ENCODE data around the gene SORCS3.

The SORCS3 gene

GRCh38 chr10:104910712-104911111 lies 269.6 kb downstream of the SORCS3 start:
- DNase-seq (ENCODE audit: low read depth in 2 of 2): no peak

DNA sequence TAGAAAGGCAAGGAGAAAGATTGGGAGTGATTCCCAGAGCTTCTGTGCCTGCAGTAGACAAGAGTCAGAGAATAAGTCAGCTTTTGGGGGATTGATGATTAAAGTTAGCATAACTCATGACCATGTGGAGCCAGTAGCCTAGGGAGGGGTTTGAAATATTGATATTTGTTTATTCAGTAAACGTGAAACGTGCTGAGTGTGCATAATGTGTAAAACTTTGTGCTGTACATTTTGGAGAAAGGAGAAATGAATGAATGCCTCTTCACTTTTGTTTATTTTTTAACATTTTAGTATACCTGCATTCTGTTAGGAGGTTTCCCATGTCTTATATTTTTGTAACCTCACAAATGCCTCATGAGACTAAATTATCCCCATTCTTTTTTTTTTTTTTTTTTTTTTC lies 272.3 kb downstream of the SORCS3 start:
- no peak for DNase-seq (ENCODE audit: low read depth in 2 of 2)

DNA sequence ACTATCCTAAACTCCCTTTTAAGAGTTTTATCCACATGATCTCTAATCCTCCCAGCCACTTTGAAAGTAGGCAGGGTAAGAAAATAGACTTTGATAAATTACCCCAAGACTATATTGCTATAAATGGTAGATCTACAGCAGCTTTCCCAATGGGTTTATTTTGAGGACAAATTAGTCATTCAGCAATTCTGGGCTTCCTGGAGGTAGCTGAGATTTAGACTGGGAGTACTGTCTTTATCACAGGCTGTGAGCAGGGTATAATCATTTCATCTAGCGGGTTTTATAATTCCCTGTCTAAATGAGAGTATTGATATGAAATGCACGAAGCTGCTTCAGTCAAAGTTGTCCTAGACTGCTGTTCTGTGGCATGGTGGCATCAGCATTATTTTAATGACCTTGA lies 279.4 kb downstream of the SORCS3 start:
- no peak for DNase-seq (ENCODE audit: low read depth in 2 of 2)

- DNase-seq (ENCODE audit: low read depth in 2 of 2): no peak
These were observed 280.7 kb downstream of the SORCS3 start for GRCh38 chr10:104921763-104922162.

GRCh38 chr10:104922810-104923209 lies 281.7 kb downstream of the SORCS3 start:
- no peak for DNase-seq (ENCODE audit: low read depth in 2 of 2)

GRCh38 chr10:104923501-104923900 lies 282.4 kb downstream of the SORCS3 start:
- no peak for DNase-seq (ENCODE audit: low read depth in 2 of 2)

DNA sequence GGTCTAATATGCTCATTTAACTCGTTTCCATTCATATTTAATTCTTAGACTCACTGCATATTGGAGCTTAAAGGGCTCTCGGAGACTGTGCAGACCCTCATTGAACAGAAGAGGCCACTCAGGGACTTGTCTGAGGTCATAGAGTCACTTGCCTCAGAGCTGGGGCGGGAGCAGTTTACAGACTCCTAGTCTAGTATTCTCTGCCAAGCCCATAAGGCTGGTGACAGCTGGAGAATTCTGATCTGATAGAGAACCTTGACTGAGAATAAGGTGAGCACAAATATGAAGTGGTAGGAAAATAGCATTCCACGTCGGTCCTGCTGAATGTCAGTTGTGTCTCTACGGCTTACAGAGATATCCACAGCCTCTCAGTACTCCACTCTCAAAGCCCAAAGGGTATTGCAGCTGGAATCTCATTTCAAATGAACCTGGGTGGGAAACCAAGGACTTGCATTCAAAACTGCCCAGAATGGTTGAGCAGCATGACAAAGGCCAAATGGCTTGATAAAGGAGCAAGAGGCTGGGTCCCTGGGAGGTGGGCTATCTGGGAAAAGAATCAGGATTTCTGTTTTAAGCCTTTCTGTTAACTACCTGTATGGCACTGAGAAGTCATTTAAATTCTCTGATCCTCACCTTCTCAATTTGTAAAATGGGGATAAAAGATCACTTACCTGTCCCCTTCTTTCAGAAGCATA lies 283.2 kb downstream of the SORCS3 start:
- DNase-seq (ENCODE audit: low read depth in 2 of 2): no peak

DNA sequence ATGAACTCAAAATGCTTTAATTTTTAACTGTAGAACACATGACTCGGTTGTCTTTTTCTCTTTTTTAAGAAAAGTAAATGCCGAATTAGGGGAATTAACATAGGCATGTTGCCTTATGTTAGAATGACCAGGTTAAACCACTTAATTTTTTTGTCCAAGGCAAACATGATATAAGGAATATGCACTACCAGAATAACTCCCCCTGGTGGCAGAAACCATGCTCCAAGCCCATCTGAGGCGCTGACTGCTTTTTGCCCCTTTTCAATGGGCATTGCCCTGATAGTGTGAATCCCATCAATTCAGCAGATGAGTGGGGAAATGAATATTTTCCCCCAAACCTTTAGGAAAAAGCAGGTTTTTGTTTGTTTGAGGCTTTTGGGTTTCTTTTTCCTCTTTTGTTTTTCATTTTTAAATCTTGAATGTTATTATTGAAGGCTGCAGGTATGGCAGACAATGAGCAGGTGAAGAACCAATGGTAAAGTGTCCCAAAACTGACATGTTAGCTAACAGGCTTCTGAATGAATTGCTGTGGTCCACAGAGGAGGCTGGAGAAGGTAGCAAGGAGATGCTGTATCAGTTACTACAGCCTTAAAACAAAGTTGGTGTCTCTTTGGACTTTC lies 284.3 kb downstream of the SORCS3 start:
- DNase-seq (ENCODE audit: low read depth in 2 of 2): peak in 1 of 2 donors; percentile 10

GRCh38 chr10:104928734-104929133 lies 287.6 kb downstream of the SORCS3 start:
- no peak for DNase-seq (ENCODE audit: low read depth in 2 of 2)

DNA sequence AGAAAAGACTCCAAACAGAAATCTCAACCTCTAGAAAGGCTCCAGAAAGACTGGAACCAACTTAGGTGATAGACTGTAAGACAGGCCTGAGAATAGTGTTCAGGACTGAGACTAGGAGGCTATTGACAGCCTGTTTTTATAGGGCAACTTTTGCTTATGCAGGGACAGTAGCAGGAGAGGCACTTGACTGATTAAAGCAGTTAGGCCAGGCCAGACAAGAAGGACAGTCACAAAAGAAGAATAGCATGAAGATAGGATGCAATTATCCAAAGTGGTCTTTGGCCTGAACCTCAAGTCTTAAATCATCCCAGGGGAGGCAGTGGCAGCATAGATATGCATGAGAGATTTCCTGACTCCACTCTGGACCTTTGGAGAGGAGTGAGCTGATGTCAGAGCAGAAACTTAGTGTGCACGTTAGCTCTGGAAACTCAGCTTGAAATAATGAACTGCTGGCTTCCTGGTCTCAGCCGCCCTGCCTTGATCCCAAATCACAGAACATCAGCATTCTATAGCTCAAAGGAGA lies 290.6 kb downstream of the SORCS3 start:
- DNase-seq (ENCODE audit: low read depth in 2 of 2): no peak

DNA sequence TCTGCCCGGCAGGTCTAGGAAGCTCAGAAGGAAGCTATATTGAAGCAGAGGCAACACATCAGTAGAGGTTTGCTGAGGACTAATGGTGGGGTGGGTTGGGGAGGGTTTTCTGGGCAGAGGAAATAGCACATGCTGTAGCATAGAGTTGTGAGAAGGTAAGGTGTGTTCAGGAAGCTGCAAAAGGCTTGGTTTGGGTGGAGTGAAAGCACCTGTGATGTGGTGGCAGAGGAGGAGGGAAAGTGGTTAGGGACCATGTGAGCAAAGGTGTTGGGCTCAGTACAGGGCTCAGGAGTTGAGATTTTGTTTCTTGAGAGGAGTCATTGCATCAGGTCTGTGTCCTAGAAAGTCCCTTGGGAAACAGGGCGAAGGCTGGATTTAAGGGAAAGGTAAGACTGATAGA lies 294.6 kb downstream of the SORCS3 start:
- DNase-seq (ENCODE audit: low read depth in 2 of 2): no peak

DNA sequence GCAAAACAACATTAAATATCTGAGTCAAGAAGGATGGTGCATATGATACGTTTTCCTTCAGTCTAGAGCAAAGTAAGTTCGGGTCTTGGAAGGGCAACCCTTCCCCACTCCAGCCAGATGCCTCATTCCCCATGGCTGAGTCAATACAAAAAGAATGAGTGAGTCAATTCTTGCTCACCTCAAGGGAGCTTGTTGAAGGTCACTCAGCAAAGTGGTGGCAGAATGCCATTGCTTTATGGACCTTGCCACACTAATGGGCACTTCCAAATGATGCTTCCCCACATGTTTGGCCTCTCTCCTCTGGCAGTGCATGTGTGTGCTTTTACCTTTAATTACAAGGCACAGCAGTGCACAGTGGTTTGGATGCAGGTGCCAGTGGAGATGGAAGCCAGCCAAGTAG lies 296.5 kb downstream of the SORCS3 start:
- DNase-seq (ENCODE audit: low read depth in 2 of 2): no peak

DNA sequence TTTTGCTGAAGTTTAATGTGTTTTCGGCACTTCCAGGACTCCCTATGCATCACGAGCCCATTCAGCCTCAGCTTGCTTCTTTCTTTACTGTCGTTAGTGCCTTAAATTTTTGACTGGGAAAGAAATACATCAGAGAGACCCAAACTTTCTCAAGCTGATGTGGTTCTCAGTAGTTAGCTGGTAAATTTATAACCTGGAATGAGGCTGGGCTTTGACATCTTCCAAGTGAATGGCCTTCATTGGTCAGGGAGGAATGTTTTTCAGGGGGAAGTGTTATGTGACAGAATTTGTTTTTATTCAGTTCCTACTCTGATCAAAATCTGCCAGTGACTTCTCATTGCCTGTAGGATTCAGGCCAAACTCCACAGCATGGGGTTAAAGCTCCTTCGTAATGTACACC lies 296.9 kb downstream of the SORCS3 start:
- no peak for DNase-seq (ENCODE audit: low read depth in 2 of 2)

GRCh38 chr10:104941662-104942061 lies 300.6 kb downstream of the SORCS3 start:
- DNase-seq (ENCODE audit: low read depth in 2 of 2): no peak

DNA sequence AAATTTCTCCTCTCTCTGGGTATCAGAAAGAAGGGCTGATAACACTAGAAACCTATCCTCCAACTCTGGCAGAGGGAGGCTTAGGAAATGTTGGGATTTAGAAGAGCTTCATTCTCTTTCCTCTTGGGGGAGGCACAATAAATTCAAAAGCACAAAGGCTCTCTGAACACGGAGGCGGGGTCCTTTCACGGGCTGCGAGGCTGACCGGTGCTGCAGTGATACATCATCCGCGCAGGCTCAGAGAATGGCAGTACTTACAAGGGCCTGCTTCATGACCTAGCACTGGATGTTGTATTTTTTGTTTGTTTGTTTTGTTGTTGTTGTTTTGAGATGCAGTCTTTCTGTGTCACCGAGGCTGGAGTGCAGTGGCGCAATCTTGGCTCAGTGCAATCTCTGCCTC lies 306.2 kb downstream of the SORCS3 start:
- DNase-seq (ENCODE audit: low read depth in 2 of 2): no peak

DNA sequence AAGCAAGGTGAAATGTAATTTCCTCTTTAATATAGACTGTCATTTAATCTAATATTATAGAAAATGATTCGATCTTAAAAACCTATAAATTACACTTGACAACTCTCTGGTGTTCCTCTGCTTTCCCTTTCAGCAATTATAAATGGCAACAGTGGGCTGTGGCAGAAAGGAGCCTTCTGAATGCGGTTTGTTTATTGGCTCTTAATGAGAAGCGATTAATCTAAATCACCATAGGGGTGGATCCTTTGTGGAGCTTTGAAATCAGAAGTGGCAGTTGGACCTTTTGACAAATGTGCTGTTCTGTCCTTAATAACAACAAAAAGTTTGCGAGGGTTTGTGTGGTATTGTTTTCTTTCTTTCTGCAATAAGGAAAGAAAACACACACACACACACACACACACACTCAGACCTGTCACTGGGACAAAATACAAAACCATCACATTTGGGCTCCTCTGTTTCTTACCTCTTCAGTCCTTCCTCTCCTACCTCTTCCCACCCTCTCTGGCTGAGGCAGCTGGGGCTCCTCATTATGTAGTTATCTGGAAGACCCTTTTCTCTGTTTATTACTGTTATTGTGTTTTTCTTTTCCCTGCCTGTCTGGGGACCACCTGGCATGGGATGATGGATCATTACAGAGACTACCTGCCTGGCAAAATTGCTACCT lies 316.2 kb downstream of the SORCS3 start:
- DNase-seq (ENCODE audit: low read depth in 2 of 2): no peak

GRCh38 chr10:104966563-104967297 lies 325.6 kb downstream of the SORCS3 start:
- DNase-seq (ENCODE audit: low read depth in 2 of 2): no peak

DNA sequence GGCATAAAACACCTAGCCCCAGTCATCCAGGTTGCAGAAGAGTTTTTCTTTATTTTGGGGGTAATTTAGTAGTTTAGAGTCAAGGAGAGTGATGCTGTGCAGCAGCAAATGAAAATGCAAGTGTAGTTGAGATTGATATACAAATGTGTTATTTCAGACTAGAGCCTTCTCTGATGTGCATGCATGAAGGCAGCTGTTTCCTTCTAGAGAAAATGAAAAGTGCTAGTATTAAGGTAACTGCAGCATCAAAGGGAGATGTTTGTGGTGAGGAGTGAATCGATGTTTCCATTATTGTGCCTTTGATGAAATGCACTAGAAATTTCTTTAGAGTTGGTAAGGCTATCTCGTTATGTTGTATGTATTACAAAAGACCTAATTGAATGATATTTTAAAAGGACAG lies 339.3 kb downstream of the SORCS3 start:
- no peak for DNase-seq (ENCODE audit: low read depth in 2 of 2)

DNA sequence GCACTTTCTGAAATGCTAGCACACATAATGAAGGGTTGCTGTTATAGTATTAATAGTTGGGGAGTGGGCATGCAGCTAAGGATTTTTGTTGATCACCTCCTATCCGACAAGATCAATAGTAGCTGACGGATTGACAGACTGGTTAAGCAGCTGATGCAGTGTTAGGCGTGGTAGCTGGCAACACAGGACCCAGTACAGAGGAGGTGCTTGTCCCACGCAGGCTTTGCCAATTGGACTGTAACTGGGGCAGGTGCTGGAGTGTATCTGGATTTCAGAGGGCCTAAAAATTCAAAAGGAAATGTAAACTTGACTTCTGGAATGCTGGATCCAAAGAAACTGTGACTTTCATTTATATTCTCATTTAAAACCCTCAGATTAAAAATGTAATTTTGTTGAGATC lies 340.9 kb downstream of the SORCS3 start:
- DNase-seq (ENCODE audit: low read depth in 2 of 2): no peak

DNA sequence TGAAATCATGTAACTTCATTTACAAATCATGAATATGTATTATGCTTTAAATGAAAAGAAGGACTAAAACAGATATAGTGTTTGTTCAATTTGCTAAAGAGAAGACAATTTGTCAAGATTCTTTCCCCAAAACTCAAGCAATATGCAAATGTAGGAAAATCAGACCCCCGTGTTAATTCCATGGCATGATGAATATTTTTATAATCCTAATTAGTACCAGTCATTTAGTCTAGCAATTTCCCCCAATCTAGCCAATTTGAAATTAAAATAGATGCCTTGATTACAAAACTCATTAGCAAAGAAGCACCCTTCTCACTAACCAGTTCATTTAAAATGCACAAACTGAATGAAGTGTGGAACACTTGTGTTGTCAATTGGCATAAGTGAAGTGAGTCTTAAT lies 347.6 kb downstream of the SORCS3 start:
- no peak for DNase-seq (ENCODE audit: low read depth in 2 of 2)

DNA sequence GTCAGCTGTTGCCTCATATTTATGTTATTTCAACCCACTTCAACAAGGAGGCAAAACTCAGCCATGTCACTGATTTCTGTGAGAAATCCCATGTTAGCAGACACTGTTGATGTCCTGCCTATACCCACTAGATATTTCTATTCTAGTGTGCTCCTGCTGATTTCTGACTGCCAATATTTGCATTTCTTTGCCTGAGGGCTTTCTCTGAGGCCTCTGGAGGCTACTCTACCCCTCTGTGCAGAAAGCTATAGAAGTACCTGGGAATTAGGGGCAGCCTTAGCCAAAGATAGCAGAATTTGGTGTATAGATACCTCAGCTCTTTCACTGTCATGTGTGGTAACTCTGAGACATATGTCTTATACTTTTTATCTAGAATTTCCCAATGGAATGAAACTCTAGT lies 348.8 kb downstream of the SORCS3 start:
- DNase-seq (ENCODE audit: low read depth in 2 of 2): no peak

DNA sequence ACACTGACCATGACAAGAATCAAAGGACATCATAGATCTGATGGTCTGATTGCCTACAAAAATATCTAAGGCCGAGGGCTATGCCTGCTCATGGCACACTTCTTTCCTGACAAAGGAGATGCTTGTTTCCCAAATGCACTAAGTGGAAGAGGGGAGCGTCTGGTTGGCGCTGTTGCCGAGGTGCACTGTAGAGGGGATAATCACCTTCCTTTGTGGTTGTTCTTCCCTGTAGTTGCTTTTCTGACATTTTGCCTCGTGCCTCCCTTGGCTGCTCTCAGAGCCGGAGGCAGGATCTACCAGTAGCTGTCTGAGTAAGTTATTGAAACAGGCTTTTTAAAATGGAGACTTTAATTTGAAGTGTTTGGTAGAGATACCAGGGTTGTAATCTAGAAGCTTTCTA lies 352.0 kb downstream of the SORCS3 start:
- no peak for DNase-seq (ENCODE audit: low read depth in 2 of 2)
